H9 (cell line): ENCODE data around the gene PIK3C2B. TPM values are rescaled to one million over a fixed set of nuclear protein-coding genes. Genes with fewer than 3 reads are reported as not detected.

ENCODE experiments used
- DNase-seq: peaks from one replicate; pipeline ENCODE4 v3.0.0-alpha.2; 2017
- H2AFZ ChIP-seq: one replicate; pipeline ENCODE4 v1.6.1; 2013; ENCODE audit warnings: mild to moderate bottlenecking, low read length, control low read depth, moderate library complexity
- H2AK5ac ChIP-seq: 2 replicates; pipeline ENCODE4 v1.6.1; 2013; ENCODE audit warnings: low read length, control low read depth, mixed read lengths; ENCODE audit not compliant: insufficient read length
- H2BK120ac ChIP-seq: one replicate; pipeline ENCODE4 v1.6.1; 2013; ENCODE audit warnings: low read depth, mild to moderate bottlenecking, low read length, control low read depth, inconsistent platforms; ENCODE audit not compliant: poor library complexity, severe bottlenecking
- H2BK12ac ChIP-seq: 2 replicates; pipeline ENCODE4 v1.6.1; 2013; ENCODE audit warnings: low read length, control low read depth, mixed read lengths, low read depth; ENCODE audit not compliant: insufficient read length
- H2BK15ac ChIP-seq: 2 replicates; pipeline ENCODE4 v1.6.1; 2013; ENCODE audit warnings: low read depth, low read length, control low read depth
- H2BK20ac ChIP-seq: one replicate; pipeline ENCODE4 v1.6.1; 2013; ENCODE audit warnings: low read depth, mild to moderate bottlenecking, low read length, control low read depth, inconsistent platforms; ENCODE audit not compliant: poor library complexity, severe bottlenecking
- H2BK5ac ChIP-seq: 2 replicates; pipeline ENCODE4 v1.6.1; 2013; ENCODE audit warnings: low read length, control low read depth, mixed read lengths; ENCODE audit not compliant: insufficient read length
- H3K14ac ChIP-seq: 2 replicates; pipeline ENCODE4 v1.6.1; 2013; ENCODE audit warnings: low read length, control low read depth; ENCODE audit not compliant: insufficient read depth
- H3K18ac ChIP-seq: 2 replicates; pipeline ENCODE4 v1.6.1; 2013; ENCODE audit warnings: low read depth, mild to moderate bottlenecking, mixed read lengths, low read length, control low read depth; ENCODE audit not compliant: insufficient read length
- H3K23ac ChIP-seq: 2 replicates; pipeline ENCODE4 v1.6.1; 2013; ENCODE audit warnings: low read length, control low read depth, mixed read lengths, low read depth; ENCODE audit not compliant: insufficient read length
- H3K23me2 ChIP-seq: 2 replicates; pipeline ENCODE4 v1.6.1; 2013; ENCODE audit warnings: low read depth, mild to moderate bottlenecking, mixed read lengths, low read length, control low read depth; ENCODE audit not compliant: insufficient read length, poor library complexity, severe bottlenecking
- H3K27ac ChIP-seq: 2 replicates; pipeline ENCODE4 v1.5.1; 2013; ENCODE audit warnings: low read length, control low read depth, mixed read lengths, low read depth; ENCODE audit not compliant: insufficient read length
- H3K27me3 ChIP-seq: 2 replicates; pipeline ENCODE4 v1.6.1; 2013; ENCODE audit warnings: low read length, control low read depth, inconsistent platforms; ENCODE audit not compliant: insufficient read depth
- H3K4ac ChIP-seq: 2 replicates; pipeline ENCODE4 v1.6.1; 2013; ENCODE audit warnings: low read depth, mild to moderate bottlenecking, control low read depth, inconsistent platforms, low read length, moderate library complexity
- H3K4me1 ChIP-seq: 2 replicates; pipeline ENCODE4 v1.6.1; 2013; ENCODE audit warnings: low read length, control low read depth, inconsistent platforms; ENCODE audit not compliant: insufficient read depth
- H3K4me2 ChIP-seq: 2 replicates; pipeline ENCODE4 v1.6.1; 2013; ENCODE audit warnings: low read length, control low read depth, mixed read lengths; ENCODE audit not compliant: insufficient read length, insufficient read depth
- H3K56ac ChIP-seq: 2 replicates; pipeline ENCODE4 v1.6.1; 2013; ENCODE audit warnings: low read depth, mild to moderate bottlenecking, mixed read lengths, low read length, control low read depth; ENCODE audit not compliant: insufficient read length
- H3K79me1 ChIP-seq: 2 replicates; pipeline ENCODE4 v1.6.1; 2013; ENCODE audit warnings: low read depth, mild to moderate bottlenecking, moderate library complexity, low read length, control low read depth, inconsistent platforms; ENCODE audit not compliant: insufficient read depth, poor library complexity, severe bottlenecking
- H3K79me2 ChIP-seq: 2 replicates; pipeline ENCODE4 v1.6.1; 2013; ENCODE audit warnings: low read length, control low read depth, inconsistent platforms; ENCODE audit not compliant: insufficient read depth
- H3K9ac ChIP-seq: 2 replicates; pipeline ENCODE4 v1.6.1; 2013; ENCODE audit warnings: low read length, control low read depth, mixed read lengths; ENCODE audit not compliant: insufficient read length; ENCODE audit errors: extremely low read depth
- H3K9me3 ChIP-seq: one replicate; pipeline ENCODE4 v1.6.1; 2013; ENCODE audit warnings: low read depth, low read length, inconsistent platforms; ENCODE audit not compliant: control insufficient read depth
- H3T11ph ChIP-seq: one replicate; pipeline ENCODE4 v1.6.1; 2013; ENCODE audit warnings: mild to moderate bottlenecking, low read length, control low read depth, inconsistent platforms
- H4K20me1 ChIP-seq: one replicate; pipeline ENCODE4 v1.6.1; 2013; ENCODE audit not compliant: control insufficient read depth, insufficient read length, insufficient read depth
- H4K5ac ChIP-seq: 2 replicates; pipeline ENCODE4 v1.6.1; 2013; ENCODE audit warnings: low read depth, mild to moderate bottlenecking, mixed read lengths, low read length, control low read depth; ENCODE audit not compliant: insufficient read length
- H4K8ac ChIP-seq: replicated peaks from 2 replicates; pipeline ENCODE4 v1.6.1; 2013; ENCODE audit warnings: low read length, control low read depth, mixed read lengths, low read depth; ENCODE audit not compliant: insufficient read length
- H4K91ac ChIP-seq: 2 replicates; pipeline ENCODE4 v1.6.1; 2013; ENCODE audit warnings: low read depth, mild to moderate bottlenecking, moderate library complexity, mixed read lengths, low read length, control low read depth; ENCODE audit not compliant: insufficient read length
- H3K27ac Mint-ChIP-seq, 3 experiments: 2 replicates in 2 of 3; 3 replicates in 1 of 3; pipeline ENCODE4 v1.8.0; 2020 to 2021; ENCODE audit warnings: mixed read lengths in 3 of 3, mild to moderate bottlenecking in 1 of 3, moderate library complexity in 1 of 3
- H3K27me3 Mint-ChIP-seq: 2 replicates; pipeline ENCODE4 v1.8.0; 2021; ENCODE audit warnings: low read depth, mild to moderate bottlenecking, moderate library complexity, mixed read lengths
- H3K36me3 Mint-ChIP-seq, 3 experiments: 2 replicates in 2 of 3; 3 replicates in 1 of 3; pipeline ENCODE4 v1.8.0; 2020 to 2021; ENCODE audit warnings: low read depth in 3 of 3, mixed read lengths in 3 of 3; ENCODE audit not compliant: insufficient read depth in 1 of 3
- H3K4me1 Mint-ChIP-seq, 2 experiments: 2 replicates each; pipeline ENCODE4 v1.8.0; 2020; ENCODE audit warnings: mixed read lengths in 2 of 2
- H3K4me3 Mint-ChIP-seq, 2 experiments: 2 replicates in 1 of 2; 3 replicates in 1 of 2; pipeline ENCODE4 v1.8.0; 2020 to 2021; ENCODE audit warnings: mild to moderate bottlenecking in 2 of 2, mixed read lengths in 2 of 2, moderate library complexity in 1 of 2
- H3K9me3 Mint-ChIP-seq, 2 experiments: 2 replicates in 1 of 2; 3 replicates in 1 of 2; pipeline ENCODE4 v1.8.0; 2020; ENCODE audit warnings: mild to moderate bottlenecking in 2 of 2, mixed read lengths in 2 of 2, moderate library complexity in 1 of 2
- WGBS: extraction: QIAGEN DNeasy Blood & Tissue Kit; methylation state at CpG from one replicate; pipeline ENCODE4 v1.1.7; 2013; ENCODE audit warnings: missing lambda C conversion rate, low lambda C conversion rate, mixed read lengths; ENCODE audit not compliant: insufficient read length; ENCODE audit errors: extremely low coverage; 5-methylcytosine and 5-hydroxymethylcytosine counted together
- total RNA-seq: library from RNA; stranded (reverse); gene quantifications from 2 replicates; pipeline ENCODE4 v1.2.1, GENCODE V29; 2021
- TF ChIP-seq, protein P1 (sequence below): fragments of 200-600 bp; sonication (generic); conservative IDR thresholded peaks from 3 replicates; pipeline ENCODE4 v1.8.0; 2021; ENCODE audit warnings: antibody characterized with exemption, mild to moderate bottlenecking

PIK3C2B gene
- total RNA-seq, 1 experiment from 2014 or later, result 13.1 TPM

- Histone ChIP-seq H2BK20ac (no peak overlapping the region), H2AFZ (no peak overlapping the region), H3K27ac (no peak overlapping the region), H4K20me1 (no peaks in the 10 kb centered on the region), H3K56ac (no peak overlapping the region), H2BK120ac (no peak overlapping the region), H3K9ac (no peak overlapping the region), H4K8ac (no peak overlapping the region), H3K9me3 (no peaks in the 10 kb centered on the region), H3K4ac (no peak overlapping the region), H3K27me3 (no peaks in the 10 kb centered on the region), H3K79me1 (no peaks in the 10 kb centered on the region), H4K5ac (no peak overlapping the region), H2BK5ac (no peak overlapping the region), H2AK5ac (no peak overlapping the region), H2BK12ac (no peak overlapping the region), H2BK15ac (no peak overlapping the region), H3K4me1 (peaks cover 8% of the 10 kb centered on the region; the same call in 1 of the 2 replicates), H3T11ph (no peak overlapping the region), H3K18ac (no peak overlapping the region), H4K91ac (no peak overlapping the region), H3K23me2 (no peaks in the 10 kb centered on the region), H3K79me2 (no peaks in the 10 kb centered on the region), H3K23ac (no peak overlapping the region), H3K4me2 (no peak overlapping the region), H3K14ac (no peak overlapping the region)
- Mint-ChIP-seq H3K27me3 (no peaks in the 10 kb centered on the region), H3K4me3 (no peak overlapping the region), H3K36me3 (peaks cover 16 to 36% (median 33%) of the 10 kb centered on the region in 3 experiments), H3K4me1 (peaks cover 44 to 49% of the 10 kb centered on the region in 2 experiments), H3K27ac (peak overlapping the region in 1 of 3 experiments; percentile 62; a peak in 1 of 7 replicates), H3K9me3 (no peaks in the 10 kb centered on the region)
- TF ChIP-seq, protein P1, sequence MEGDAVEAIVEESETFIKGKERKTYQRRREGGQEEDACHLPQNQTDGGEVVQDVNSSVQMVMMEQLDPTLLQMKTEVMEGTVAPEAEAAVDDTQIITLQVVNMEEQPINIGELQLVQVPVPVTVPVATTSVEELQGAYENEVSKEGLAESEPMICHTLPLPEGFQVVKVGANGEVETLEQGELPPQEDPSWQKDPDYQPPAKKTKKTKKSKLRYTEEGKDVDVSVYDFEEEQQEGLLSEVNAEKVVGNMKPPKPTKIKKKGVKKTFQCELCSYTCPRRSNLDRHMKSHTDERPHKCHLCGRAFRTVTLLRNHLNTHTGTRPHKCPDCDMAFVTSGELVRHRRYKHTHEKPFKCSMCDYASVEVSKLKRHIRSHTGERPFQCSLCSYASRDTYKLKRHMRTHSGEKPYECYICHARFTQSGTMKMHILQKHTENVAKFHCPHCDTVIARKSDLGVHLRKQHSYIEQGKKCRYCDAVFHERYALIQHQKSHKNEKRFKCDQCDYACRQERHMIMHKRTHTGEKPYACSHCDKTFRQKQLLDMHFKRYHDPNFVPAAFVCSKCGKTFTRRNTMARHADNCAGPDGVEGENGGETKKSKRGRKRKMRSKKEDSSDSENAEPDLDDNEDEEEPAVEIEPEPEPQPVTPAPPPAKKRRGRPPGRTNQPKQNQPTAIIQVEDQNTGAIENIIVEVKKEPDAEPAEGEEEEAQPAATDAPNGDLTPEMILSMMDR, result no peak
- no CpG with 5 or more reads among the region's 5 CpGs for WGBS
- no peak for DNase-seq
Observed at GRCh38 chr1:204457666-204458065, 36.9 kb downstream of the PIK3C2B start.
